ENCODE results near the gene DAB2. TPM values are rescaled to one million over a fixed set of nuclear protein-coding genes. Genes with fewer than 3 reads are reported as not detected.

The DAB2 gene
- polyA plus RNA-seq, 1 donor (not counting 4 experiments of a cell fraction or from before 2014, with no cell fraction given) = 10.4 TPM

- Histone ChIP-seq H3K9me1 (ENCODE audit: control insufficient read depth, extremely low read depth, insufficient read depth, low read length) (no peaks in the 10 kb centered on the region), H3K79me2 (ENCODE audit: control insufficient read depth, insufficient read depth, low read length) (no peaks in the 10 kb centered on the region), H3K27ac (ENCODE audit: control insufficient read depth, insufficient read depth, low read length) (no peak overlapping the region), H3K27me3 (ENCODE audit: control insufficient read depth, extremely low read depth, insufficient read depth, low read length) (no peaks in the 10 kb centered on the region), H3K4me1 (ENCODE audit: control insufficient read depth, extremely low read depth, insufficient read depth, low read length) (no peaks in the 10 kb centered on the region), H3K4me2 (ENCODE audit: control insufficient read depth, extremely low read depth, insufficient read depth, low read depth, low read length) (no peak overlapping the region), H3K9ac (ENCODE audit: control insufficient read depth, extremely low read depth, insufficient read depth, low read length) (no peak overlapping the region), H3K9me3 (ENCODE audit: control insufficient read depth, low read depth, low read length) (no peaks in the 10 kb centered on the region), H3K4me3 (ENCODE audit: control insufficient read depth in 2 of 3, extremely low read depth in 1 of 3, insufficient read depth in 2 of 3, low read depth in 1 of 3, low read length in 3 of 3) (no peak overlapping the region), H4K20me1 (ENCODE audit: control insufficient read depth, extremely low read depth, insufficient read depth, low read length) (no peaks in the 10 kb centered on the region), H3K36me3 (ENCODE audit: control insufficient read depth in 2 of 2, extremely low read depth in 1 of 2, insufficient read depth in 2 of 2, low read length in 2 of 2) (no peaks in the 10 kb centered on the region), H2AFZ (ENCODE audit: control insufficient read depth, low read length) (no peak overlapping the region)
- dilution Hi-C loops (cut with MboI; ENCODE audit: extremely low pct_ligation_motif_present, low sequenced_read_pairs) = no loop called here
- TF ChIP-seq EZH2 (IDR thresholded peaks at IDR 0.05; ENCODE audit: low read length) = no peak
- TF ChIP-seq CTCF (optimal IDR thresholded peaks at IDR 0.05 in 1 of 3, IDR thresholded peaks at IDR 0.05 in 1 of 3, conservative IDR thresholded peaks at IDR 0.05 in 1 of 3; ENCODE audit: extremely low read depth in 1 of 3, insufficient read depth in 2 of 3, low read length in 3 of 3) = no peak
- DNase-seq (ENCODE audit: low read depth, low spot score) = no peak
- FAIRE-seq = no peak
Observed at GRCh38 chr5:39465097-39465496, 40.3 kb upstream of the DAB2 start.

GRCh38 chr5:39464088-39464487 is 39.3 kb upstream of the DAB2 start:
- H3K36me3 ChIP-seq (ENCODE audit: control insufficient read depth in 2 of 2, extremely low read depth in 1 of 2, insufficient read depth in 2 of 2, low read length in 2 of 2) = no peaks in the 10 kb centered on the region
- H3K27ac ChIP-seq (ENCODE audit: control insufficient read depth, insufficient read depth, low read length) = no peak overlapping the region
- H3K27me3 ChIP-seq (ENCODE audit: control insufficient read depth, extremely low read depth, insufficient read depth, low read length) = no peaks in the 10 kb centered on the region
- H3K79me2 ChIP-seq (ENCODE audit: control insufficient read depth, insufficient read depth, low read length) = no peaks in the 10 kb centered on the region
- TF ChIP-seq CTCF (optimal IDR thresholded peaks at IDR 0.05 in 1 of 3, IDR thresholded peaks at IDR 0.05 in 1 of 3, conservative IDR thresholded peaks at IDR 0.05 in 1 of 3; ENCODE audit: extremely low read depth in 1 of 3, insufficient read depth in 2 of 3, low read length in 3 of 3) (no peak), EZH2 (IDR thresholded peaks at IDR 0.05; ENCODE audit: low read length) (no peak)
- H2AFZ ChIP-seq (ENCODE audit: control insufficient read depth, low read length) = no peak overlapping the region
- H3K9me1 ChIP-seq (ENCODE audit: control insufficient read depth, extremely low read depth, insufficient read depth, low read length) = no peaks in the 10 kb centered on the region
- H4K20me1 ChIP-seq (ENCODE audit: control insufficient read depth, extremely low read depth, insufficient read depth, low read length) = no peaks in the 10 kb centered on the region
- no peaks in the 10 kb centered on the region for H3K9me3 ChIP-seq (ENCODE audit: control insufficient read depth, low read depth, low read length)
- dilution Hi-C loops (cut with MboI; ENCODE audit: extremely low pct_ligation_motif_present, low sequenced_read_pairs) = no loop called here
- no peak overlapping the region for H3K4me2 ChIP-seq (ENCODE audit: control insufficient read depth, extremely low read depth, insufficient read depth, low read depth, low read length)
- no peak overlapping the region for H3K9ac ChIP-seq (ENCODE audit: control insufficient read depth, extremely low read depth, insufficient read depth, low read length)
- DNase-seq (ENCODE audit: low read depth, low spot score) = no peak
- no peak overlapping the region for H3K4me3 ChIP-seq (ENCODE audit: control insufficient read depth in 2 of 3, extremely low read depth in 1 of 3, insufficient read depth in 2 of 3, low read depth in 1 of 3, low read length in 3 of 3)
- no peak for FAIRE-seq
- no peaks in the 10 kb centered on the region for H3K4me1 ChIP-seq (ENCODE audit: control insufficient read depth, extremely low read depth, insufficient read depth, low read length)
